GM12891 (cell line): ENCODE data around the gene AXL. TPM values are rescaled to one million over a fixed set of nuclear protein-coding genes. Genes with fewer than 3 reads are reported as not detected.
"Not testable (repeated sequence)": the region's sequence is repeated elsewhere in the genome, so short reads cannot be mapped to it uniquely, and the experiment has no call there.

ENCODE experiments used
- DNase-seq: peaks from one replicate; pipeline ENCODE4 v3.0.0; 2011; ENCODE audit warnings: low spot score; ENCODE audit not compliant: insufficient read length
- FAIRE-seq: peaks from 2 replicates; lab custom pipeline; 2011; peaks lifted over from hg19 to GRCh38; lab: Jason Lieb, UNC
- PAX5 ChIP-seq: IDR thresholded peaks from 2 replicates; pipeline ENCODE4 v1.6.1; 2011; ENCODE audit warnings: low read length, moderate library complexity, mild to moderate bottlenecking; ENCODE audit not compliant: insufficient read depth, severe bottlenecking
- POLR2A ChIP-seq: IDR thresholded peaks from 2 replicates; pipeline ENCODE4 v1.6.1; 2011; ENCODE audit warnings: low read depth, low read length, control low read depth
- POLR2AphosphoS5 ChIP-seq: IDR thresholded peaks from 2 replicates; pipeline ENCODE4 v1.6.1; 2011; ENCODE audit warnings: low read depth, low read length, control low read depth
- POU2F2 ChIP-seq: IDR thresholded peaks from 2 replicates; pipeline ENCODE4 v1.6.1; 2011; ENCODE audit warnings: low read depth, mild to moderate bottlenecking, control low read depth, low read length, moderate library complexity
- SPI1 ChIP-seq: IDR thresholded peaks from 2 replicates; pipeline ENCODE4 v1.6.1; 2011; ENCODE audit warnings: low read depth, low read length, control low read depth
- TAF1 ChIP-seq: IDR thresholded peaks from 2 replicates; pipeline ENCODE4 v1.6.1; 2011; ENCODE audit warnings: low read depth, low read length, control low read depth
- polyA plus RNA-seq: library from polyadenylated mRNA; unstranded; fragments of >200 nt; gene quantifications from one replicate; pipeline ENCODE4 v1.2.1, GENCODE V29; 2012; ENCODE audit warnings: low read depth, missing spikeins, inconsistent platforms; ENCODE audit not compliant: missing spikeins

Gene AXL
- 0.44 TPM for polyA plus RNA-seq

DNA sequence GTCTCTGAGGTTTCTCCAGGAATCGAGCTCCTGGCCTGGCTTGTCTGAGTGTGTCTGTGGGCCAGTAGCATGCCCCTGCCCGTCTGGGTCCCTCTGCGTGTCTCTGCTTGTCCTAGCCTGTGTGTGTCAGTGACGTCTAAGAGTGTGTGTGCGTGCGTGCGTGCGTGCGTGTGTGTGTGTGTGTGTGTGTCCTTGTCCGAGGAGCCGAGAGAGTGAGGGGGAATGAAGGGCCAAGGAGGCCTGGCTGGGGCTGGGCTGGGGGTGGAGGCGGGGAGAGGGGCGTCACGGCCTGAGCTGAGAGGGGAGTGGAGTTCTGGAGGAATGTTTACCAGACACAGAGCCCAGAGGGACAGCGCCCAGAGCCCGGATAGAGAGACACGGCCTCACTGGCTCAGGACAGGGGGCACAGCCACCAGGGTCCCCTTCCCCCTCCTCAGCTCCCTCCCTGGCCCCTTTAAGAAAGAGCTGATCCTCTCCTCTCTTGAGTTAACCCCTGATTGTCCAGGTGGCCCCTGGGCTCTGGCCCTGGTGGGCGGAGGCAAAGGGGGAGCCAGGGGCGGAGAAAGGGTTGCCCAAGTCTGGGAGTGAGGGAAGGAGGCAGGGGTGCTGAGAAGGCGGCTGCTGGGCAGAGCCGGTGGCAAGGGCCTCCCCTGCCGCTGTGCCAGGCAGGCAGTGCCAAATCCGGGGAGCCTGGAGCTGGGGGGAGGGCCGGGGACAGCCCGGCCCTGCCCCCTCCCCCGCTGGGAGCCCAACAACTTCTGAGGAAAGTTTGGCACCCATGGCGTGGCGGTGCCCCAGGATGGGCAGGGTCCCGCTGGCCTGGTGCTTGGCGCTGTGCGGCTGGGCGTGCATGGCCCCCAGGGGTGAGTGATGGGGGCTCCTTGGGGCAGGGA is at the start of gene AXL:
Gene AXL (plus strand): TSS at position 609 of the 893 bp plus-strand sequence. CDS start 170 bp downstream, at position 779.
- TF ChIP-seq POU2F2 (no peak), PAX5 (no peak), POLR2AphosphoS5 (no peak), SPI1 (no peak), TAF1 (no peak), POLR2A (no peak)
- DNase-seq (no peak), FAIRE-seq (no peak)

DNA sequence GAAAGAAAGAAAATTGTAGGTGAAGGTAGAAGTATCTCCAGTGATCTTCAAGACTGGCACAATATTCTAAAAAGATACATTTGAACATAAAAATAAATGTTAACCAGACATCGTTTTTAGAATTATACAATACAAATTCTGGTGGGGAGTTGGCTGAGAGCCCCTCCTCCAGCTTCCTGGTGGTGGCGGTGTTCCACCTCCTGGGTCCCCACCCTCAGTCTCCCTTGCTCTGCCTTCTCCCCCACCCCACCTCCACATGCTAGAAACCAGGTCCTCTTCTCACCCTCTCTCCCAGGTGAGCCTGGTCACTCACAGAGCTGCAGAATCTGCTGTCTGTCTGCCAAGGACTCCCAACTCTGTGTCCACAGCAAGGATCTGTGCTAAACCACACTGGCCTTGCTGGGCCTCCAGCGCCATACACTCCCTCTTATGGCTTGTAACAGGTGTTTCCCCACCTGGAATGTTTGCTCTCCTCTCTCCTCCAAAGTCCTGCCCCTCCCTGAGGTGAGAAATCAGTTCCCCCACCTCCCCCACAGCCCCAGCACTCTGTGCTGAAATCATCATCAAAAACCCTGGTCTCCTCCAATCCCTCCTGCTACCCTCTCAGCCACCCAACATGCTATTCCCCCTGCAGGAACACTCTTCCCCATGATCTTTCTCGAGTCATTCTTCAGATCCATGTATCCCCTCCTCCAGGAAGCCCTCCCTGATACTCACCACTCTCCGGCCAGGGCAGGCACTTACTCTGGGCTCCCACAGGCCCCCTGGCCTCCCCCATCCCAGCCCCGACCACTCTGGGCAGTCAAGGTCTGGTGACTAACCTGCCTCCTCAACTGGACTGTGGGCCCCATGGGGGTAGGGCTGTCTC is 46.5 kb upstream of the AXL start:
- no peak for DNase-seq
- TF ChIP-seq PAX5 (no peak), POLR2A (no peak), TAF1 (no peak), POU2F2 (no peak), SPI1 (no peak), POLR2AphosphoS5 (no peak)
- no peak for FAIRE-seq

DNA sequence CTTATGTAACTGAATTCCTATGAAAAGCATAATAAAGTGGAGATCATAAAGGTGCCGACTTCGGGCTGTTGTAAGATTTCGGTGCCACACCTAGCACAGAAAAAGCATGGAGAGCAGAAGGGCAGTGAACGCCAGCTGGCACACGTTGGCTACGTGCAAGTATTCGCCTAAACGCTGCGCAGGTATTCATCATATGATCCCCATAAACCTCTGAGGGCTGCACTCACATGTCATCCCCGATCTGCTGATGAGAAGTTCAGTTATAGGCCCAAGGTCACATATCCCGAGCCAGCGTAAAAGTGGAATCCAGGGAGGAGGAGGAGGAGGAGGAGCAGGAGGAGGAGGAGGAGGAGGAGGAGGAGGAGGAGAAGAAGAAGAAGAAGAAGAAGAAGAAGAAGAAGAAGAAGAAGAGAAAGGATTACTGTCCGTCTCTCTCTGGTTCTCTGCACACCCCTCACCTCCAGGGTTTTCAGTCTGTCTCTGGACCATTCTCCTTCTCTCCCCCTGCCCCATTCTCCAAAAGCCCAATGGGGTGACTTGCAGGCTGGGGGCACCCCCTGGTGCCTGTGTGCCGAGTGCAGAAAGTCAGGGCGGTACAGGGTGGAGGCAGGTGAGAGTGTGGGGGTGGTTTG is 44.6 kb upstream of the AXL start:
- no peak for TF ChIP-seq TAF1
- TF ChIP-seq PAX5, result no peak
- no peak for TF ChIP-seq SPI1
- no peak for TF ChIP-seq POLR2A
- TF ChIP-seq POLR2AphosphoS5, result no peak
- FAIRE-seq (no peak), DNase-seq (no peak)

DNA sequence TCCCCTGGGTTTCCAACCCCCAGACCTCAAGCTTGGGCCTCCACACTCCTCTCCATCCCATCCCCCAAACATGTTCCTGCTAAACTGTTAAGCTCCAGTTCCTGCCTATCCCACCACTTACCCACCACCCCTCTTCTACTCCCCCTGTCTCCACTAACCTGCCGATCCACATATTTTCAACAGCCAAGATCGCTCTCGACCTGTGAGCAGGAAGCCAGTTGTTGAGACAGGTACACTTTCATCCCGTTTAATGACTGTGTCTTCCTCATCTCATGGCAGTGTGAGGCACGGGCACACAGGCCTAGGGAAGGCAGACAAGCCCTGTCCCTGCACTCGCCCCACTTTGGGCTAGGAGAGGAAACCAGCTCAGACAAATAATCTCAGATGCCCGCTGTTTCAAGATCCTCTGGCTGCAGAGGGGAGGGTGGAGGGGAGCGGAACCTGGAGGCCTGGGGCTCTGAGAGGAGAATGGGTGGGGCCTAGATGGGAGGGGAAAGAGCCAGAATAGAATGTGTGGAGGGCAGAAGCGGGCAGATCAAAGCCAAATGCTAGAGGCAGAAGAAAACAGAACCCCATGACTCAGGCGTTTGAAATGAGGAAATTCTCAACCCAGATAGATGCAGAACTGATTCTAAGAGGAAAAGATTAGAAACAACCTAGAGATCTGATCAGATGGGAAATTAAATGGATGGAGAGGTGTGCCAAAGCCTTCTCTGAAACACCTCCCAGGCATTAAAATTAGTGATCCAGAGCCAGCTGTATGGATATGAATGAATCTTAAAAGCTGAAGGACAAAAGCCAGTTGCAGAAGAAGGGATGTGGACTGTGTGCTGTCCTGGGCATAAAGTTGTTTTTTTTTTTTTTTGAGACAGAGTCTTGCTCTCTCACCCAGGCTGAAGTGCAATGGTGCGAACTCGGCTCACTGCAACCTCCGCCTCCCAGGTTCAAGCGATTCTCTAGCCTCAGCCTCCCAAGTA is 42.9 kb upstream of the AXL start:
- TF ChIP-seq POU2F2 (no peak), POLR2A (no peak), PAX5 (no peak), POLR2AphosphoS5 (no peak), SPI1 (no peak), TAF1 (no peak)
- FAIRE-seq, result no peak
- DNase-seq, result no peak

DNA sequence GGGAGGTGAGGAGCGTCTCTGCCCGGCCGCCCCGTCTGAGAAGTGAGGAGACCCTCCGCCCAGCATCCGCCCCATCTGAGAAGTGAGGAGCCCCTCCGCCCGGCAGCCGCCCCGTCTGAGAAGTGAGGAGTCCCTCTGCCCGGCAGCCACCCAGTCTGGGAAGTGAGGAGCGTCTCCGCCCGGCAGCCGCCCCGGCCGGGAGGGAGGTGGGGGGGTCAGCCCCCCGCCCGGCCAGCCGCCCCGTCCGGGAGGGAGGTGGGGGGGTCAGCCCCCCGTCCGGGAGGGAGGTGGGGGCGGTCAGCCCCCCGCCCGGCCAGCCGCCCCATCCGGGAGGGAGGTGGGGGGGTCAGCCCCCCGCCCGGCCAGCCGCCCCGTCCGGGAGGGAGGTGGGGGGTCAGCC is 38.9 kb upstream of the AXL start:
- not testable (repeated sequence) for DNase-seq, FAIRE-seq

DNA sequence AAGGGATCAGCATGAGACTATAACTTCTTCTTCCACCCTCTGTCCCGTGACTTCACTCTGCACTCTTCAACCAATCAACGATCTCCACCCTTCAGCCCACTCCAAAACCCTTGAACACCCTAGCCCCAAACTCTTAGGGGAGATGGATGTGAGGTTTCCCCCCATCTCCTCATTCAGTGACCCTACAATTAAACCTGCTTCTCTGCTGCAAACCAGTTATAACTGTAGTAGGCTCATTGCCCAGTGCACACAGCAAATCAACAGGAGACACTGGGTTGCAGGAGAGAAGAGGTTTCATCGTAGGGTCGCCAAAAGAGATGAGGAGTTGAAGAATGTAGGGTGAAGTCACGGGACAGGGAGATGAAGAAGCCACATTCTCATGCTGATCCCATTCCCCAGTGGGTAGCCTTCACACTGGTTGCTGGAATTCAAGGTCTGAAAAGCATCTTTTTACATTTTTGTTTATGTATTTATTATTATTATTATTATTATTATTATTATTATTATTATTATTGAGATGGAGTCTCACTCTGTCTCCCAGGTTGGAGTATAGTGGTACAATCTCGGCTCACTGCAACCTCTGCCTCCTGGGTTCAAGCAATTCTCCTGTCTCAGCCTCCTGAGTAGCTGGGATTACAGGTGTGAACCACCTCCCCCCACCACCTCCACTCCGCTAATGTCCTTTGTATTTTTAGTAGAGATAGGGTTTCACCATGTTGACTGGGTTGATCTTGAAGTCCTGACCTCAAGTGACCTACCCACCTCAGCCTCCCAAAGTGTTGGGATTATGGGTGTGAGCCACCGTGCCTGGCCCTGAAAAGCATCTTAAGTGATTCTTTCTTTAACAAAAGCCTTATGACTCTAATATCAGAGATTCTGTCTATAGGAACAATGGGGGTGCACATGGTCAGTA is 31.8 kb upstream of the AXL start:
- TF ChIP-seq POU2F2 (no peak), TAF1 (no peak), POLR2AphosphoS5 (no peak), SPI1 (no peak), POLR2A (no peak), PAX5 (no peak)
- no peak for DNase-seq
- no peak for FAIRE-seq

DNA sequence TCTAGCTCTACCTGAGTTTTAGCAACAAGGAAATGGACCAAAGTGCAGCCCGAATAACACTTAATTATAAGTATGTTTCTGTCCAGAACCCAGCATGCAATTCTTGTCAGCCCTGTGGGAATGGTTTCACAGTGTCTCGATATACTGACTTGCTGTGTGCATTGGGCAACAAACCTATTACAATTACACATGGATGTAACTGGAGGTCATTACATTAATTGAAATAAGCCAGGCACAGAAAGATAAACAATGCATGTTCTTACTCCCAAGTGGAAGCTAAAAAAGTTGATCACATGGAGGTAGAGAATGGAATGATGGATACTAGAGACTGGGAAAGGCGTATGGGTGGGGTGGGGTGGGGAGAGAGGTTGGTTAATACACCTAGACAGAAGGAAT is 31.1 kb upstream of the AXL start:
- TF ChIP-seq POU2F2, result no peak
- TF ChIP-seq SPI1, result no peak
- TF ChIP-seq POLR2A, result no peak
- no peak for TF ChIP-seq PAX5
- no peak for TF ChIP-seq TAF1
- DNase-seq (no peak), FAIRE-seq (no peak)
